Stimulated activated CD4-positive, alpha-beta T cell treated with anti-CD3 and anti-CD28 coated beads, Interleukin-1b, Interleukin-23, amount 100 ng/mL, for 4 hours (primary cell): ENCODE results near the gene LMTK3.
A peak's percentile ranks its signal among the peaks of the same experiment; 100 is the strongest.

ENCODE experiments used
- DNase-seq, 2 donors: peaks; one replicate each; pipeline ENCODE4 v3.0.0-alpha.2; 2020; ENCODE audit warnings: low read depth in 2 of 2

The LMTK3 gene

DNA sequence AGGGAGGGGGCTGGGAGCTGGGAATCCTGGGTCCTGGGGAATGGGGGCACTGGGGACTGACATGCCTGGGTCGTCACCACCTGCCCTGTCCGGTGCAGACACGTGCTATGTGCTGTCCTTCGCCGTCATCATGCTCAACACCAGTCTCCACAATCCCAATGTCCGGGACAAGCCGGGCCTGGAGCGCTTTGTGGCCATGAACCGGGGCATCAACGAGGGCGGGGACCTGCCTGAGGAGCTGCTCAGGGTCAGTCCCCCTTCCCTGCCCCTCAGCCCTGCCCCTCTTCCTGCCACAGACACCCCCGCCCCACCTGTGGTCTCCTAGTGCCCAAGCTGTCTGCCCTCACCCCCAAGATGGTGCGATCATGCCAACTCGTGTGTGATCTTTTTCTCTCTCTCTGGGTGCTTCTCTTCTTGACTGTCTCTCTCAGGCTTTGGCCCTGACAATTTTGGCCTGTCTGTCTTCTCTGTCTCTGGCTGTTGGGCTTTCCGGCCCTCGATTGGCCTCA lies 37.5 kb downstream of the LMTK3 start:
- DNase-seq, result no peak

- no peak for DNase-seq
Observed at GRCh38 chr19:48473161-48473966, 38.3 kb downstream of the LMTK3 start.

DNA sequence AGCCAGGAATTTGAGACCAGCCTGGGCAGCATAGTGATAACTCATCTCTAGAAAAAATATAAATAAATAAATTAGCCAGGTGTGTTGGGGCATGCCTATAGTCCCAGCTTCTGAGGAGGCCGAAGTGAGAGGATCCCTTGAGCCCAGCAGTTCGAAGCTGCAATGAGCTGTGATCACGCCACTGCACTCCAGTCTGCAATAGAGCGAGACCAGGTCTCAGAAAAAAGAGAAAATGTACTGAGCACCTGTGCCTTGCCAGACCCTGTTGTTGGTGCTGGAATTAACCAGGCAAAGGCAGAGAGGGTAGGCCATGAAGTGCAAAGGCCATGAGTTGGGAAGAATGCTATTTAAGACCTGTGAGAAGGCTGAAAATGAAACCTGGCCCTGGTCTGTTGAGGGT lies 39.8 kb downstream of the LMTK3 start:
- no peak for DNase-seq

GRCh38 chr19:48470856-48471255 lies 40.8 kb downstream of the LMTK3 start:
- no peak for DNase-seq

GRCh38 chr19:48469934-48470680 lies 41.5 kb downstream of the LMTK3 start:
- DNase-seq, result no peak

GRCh38 chr19:48469289-48469881 lies 42.2 kb downstream of the LMTK3 start, which contains the start of gene CYTH2:
TSS of gene CYTH2 (plus strand) at chr19:48469369. CDS start at chr19:48469508, 139 bp downstream.
- DNase-seq, result peak; percentile 35 to 64

GRCh38 chr19:48468772-48469288 lies 42.8 kb downstream of the LMTK3 start:
- peak; percentile 97 to 98 for DNase-seq

DNA sequence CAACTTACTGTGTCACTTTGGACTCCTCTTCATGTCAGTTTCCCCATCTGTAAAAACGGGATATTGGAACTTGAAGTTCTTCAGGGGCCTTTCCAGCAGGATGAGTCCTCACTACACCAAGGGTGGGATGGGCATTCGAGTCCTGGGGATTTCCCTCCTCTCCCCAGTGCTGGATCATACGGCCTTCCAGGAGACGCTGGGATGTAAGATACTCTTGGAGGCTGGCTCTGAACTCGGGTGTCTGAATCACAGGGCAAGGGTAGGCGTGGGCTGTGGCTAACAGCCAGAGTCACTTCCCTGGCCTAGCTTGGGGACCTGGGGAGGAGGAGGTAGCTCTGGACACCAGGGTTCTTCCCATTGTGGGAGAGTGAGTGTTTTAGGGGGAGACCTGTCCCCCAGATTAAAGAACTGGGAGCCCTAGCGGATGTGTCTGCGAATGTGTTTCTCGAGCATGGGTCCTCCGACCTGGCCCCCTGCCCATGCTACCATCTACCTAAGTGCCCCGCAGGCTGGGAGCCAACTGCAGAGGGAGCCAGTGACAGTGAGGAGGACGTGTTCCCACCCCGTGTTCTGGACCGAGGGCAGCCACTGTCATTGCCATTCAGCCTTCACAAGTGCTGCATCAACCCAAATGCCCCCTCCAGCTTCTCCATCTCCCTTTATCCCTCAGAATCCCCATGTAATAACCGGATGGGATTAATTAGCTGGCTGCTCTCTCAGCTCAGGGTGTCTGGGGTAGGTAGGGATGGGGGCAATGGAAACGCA lies 44.9 kb downstream of the LMTK3 start:
- no peak for DNase-seq

GRCh38 chr19:48465215-48465614 lies 46.4 kb downstream of the LMTK3 start:
- DNase-seq, result no peak

DNA sequence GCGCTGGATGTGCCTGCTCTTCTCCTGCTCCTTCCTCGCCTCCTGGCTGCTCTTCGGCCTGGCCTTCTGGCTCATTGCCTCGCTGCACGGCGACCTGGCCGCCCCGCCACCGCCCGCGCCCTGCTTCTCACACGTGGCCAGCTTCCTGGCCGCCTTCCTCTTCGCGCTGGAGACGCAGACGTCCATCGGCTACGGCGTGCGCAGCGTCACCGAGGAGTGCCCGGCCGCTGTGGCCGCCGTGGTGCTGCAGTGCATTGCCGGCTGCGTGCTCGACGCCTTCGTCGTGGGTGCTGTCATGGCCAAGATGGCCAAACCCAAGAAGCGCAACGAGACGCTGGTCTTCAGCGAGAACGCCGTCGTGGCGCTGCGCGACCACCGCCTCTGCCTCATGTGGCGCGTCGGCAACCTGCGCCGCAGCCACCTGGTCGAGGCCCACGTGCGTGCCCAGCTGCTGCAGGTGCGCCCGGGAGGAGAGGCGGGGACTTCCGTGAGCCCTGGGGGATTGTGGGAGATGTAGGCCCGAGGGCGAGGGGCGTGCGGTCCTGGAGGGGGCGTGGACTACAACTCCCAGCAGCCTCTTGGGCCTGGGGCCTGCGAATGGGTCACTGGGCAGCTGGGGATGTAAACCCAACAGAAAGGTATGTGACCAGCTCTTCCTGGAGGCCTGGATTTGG lies 49.5 kb downstream of the LMTK3 start:
- DNase-seq, result no peak

- DNase-seq, result no peak
Observed at GRCh38 chr19:48461651-48461981, 50.0 kb downstream of the LMTK3 start.

GRCh38 chr19:48458016-48458415 lies 53.6 kb downstream of the LMTK3 start:
- no peak for DNase-seq

DNA sequence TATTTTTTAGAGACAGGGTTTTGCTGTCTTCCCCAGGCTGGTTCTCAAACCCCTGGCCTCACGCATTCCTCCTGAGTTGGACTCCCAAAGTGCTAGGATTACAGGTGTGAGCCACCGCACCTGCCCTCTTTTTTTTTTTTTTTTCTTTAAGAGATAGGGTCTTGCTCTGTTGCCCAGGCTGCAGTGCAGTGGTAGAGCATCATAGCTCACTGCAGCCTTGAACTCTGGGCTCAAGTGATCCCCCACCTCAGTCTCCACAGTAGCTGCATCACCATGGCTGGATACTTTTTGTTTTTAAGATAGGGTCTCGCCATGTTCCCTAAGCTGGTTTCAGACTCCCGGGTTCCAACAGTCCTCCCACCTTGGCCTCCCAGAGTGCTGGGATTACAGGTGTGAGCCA lies 54.8 kb downstream of the LMTK3 start:
- no peak for DNase-seq

DNA sequence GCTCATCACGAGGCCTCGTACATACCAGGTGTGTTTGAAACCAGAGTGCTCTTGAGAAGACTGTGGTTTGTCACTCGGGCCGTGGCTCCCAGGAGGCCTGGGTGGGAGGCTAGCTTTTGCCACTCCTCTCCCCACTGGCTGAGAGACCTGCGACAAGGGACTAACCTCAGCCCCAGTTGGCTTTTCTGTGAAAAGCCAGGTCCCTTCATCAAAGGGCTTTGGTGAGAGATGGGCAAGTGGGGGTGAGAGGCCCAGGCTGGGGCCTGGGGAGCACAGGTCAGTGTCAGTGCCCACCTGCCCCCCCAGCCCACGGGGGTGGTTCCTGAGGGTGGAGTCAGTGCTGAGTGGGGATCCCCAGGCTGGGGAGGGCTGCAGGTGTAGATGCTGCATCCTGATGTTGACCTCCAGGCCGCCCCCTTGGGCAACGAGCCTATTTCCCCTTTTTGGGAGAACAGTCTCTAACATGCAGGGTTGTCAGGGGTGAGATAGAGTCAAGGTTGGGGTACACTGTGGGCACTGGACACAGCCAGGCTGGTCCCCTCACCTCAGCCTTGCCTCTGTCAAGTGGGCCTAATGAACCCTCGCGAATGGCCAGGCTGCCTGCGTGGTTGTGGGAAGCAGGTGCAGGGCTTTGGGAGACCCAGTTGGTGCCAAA lies 55.6 kb downstream of the LMTK3 start:
- no peak for DNase-seq

DNA sequence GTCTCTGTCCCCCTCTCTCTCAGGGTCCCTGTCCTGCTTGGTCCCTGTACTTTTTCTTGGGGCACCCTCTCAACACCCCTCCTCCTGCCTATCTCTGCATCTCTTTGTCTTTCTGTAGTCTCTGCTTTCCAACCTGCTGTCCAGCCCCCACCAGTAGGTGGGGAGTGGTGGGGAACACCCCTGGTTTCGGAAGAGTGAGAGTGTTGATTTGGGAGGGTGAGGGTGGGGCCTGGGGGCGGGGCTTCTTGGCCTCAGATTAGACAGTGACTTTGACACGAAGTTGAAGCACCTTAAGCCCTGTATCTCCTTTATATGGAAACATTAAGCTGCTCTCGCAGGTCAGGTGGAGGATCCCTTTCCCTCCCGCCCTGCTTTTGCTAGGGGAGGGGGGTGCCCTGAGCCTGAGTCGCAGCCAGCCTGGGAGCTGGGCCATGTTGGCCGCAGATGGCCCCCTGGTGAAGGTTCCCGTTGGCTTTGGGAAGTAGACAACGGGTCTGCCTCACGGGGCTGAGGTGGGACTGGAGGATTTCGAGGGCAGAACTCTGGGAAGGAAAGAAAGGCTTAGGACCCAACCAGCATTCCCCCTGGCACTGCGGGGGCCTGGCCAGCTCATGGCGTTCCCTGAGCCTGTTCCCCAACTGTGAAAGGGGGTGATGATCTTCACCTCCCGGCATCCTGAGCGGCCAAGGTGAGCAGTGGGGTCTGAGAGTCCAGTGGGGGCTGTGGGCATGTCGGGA lies 56.3 kb downstream of the LMTK3 start, which contains the start of gene KCNJ14:
TSS of gene KCNJ14 (plus strand) at position 404 of the 737 bp plus-strand sequence. CDS start 6,151 bp downstream, outside the sequence.
- no peak for DNase-seq

DNA sequence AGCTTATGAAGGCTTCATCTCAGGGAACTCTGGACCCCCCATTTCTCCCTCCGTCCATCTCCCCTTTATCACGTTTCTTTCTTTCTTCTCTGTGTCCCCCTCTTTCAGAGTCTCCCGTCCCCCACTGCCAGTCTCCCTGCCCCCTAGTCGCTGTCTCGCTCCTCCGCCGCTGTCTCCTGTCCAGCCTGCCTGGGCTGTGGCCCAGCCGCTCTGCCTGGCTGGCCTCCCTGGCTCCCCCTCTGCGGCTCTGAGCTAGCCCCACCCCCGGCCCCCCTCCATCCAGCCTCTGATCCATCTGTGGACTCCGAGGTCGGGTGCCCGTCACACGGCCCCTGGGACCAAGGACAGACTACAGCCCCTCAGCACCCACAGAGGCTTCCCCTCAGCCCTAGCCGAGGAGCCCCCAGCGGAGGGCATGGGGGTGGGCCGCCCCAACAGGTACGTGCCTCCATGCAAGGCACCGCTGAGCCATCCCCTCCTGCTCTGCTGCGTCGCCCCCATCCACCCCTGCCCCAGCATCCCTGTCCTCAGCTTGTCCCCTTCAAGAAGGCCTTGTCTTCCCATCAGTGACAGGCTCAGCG lies 57.4 kb downstream of the LMTK3 start:
- DNase-seq, result no peak

- DNase-seq, result no peak
Observed at GRCh38 chr19:48452289-48453190, 59.1 kb downstream of the LMTK3 start.

DNA sequence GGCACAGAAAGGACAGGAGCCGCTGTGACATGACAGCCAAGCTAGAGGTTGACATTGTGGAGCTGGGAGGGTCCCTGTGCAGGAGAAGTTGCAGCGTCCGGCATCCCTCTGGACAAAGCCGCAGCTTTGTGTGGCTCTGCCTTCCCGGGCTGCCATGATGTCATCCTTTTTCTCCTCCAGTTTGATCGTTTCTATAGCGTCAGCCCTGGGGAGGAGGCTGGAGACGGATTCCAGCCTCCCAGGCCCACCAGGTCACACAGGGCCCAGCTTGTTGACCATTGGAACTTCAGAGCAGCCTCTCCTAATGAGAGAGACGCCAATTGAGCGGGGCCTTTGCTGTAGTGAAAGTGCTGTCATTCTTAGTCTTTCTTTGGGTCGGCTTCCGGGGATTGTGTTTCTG lies 60.0 kb downstream of the LMTK3 start:
- DNase-seq, result no peak
